ENCODE results near the gene MAT2A.

The MAT2A gene

GRCh38 chr2:85538507-85539360, at the start of gene MAT2A:
MAT2A (plus strand) TSS chr2:85539168; CDS start chr2:85539288, 120 bp downstream.
- Histone ChIP-seq H3K4me3 (ENCODE audit: low read depth in 1 of 2, low read length in 2 of 2) (peak within 1 kb of the TSS; percentile 76 to 97), H3K36me3 (ENCODE audit: insufficient read depth, low read length) (peaks cover 33% of the 10 kb centered on the region), H3K27me3 (ENCODE audit: control insufficient read depth in 1 of 2, insufficient read depth in 2 of 2, low read length in 2 of 2) (no peaks in the 10 kb centered on the region), H3K27ac (ENCODE audit: low read depth, low read length) (peak within 1 kb of the TSS; percentile 96), H3K9ac (ENCODE audit: low read length) (peak within 1 kb of the TSS; percentile 81), H3K4me1 (ENCODE audit: insufficient read depth, low read length) (peaks cover 44% of the 10 kb centered on the region), H3K9me3 (ENCODE audit: low read length) (no peaks in the 10 kb centered on the region)

GRCh38 chr2:85490861-85491755, 47.9 kb upstream of the MAT2A start:
- H3K9me3 ChIP-seq (ENCODE audit: low read length): no peaks in the 10 kb centered on the region
- no peaks in the 10 kb centered on the region for H3K27me3 ChIP-seq (ENCODE audit: control insufficient read depth in 1 of 2, insufficient read depth in 2 of 2, low read length in 2 of 2)
- H3K4me1 ChIP-seq (ENCODE audit: insufficient read depth, low read length): no peaks in the 10 kb centered on the region
- H3K9ac ChIP-seq (ENCODE audit: low read length): no peak overlapping the region
- no peaks in the 10 kb centered on the region for H3K36me3 ChIP-seq (ENCODE audit: insufficient read depth, low read length)
- H3K4me3 ChIP-seq (ENCODE audit: low read depth in 1 of 2, low read length in 2 of 2): no peak overlapping the region
- H3K27ac ChIP-seq (ENCODE audit: low read depth, low read length): no peak overlapping the region

- H3K4me3 ChIP-seq (ENCODE audit: low read depth in 1 of 2, low read length in 2 of 2): no peak overlapping the region
- H3K9me3 ChIP-seq (ENCODE audit: low read length): no peaks in the 10 kb centered on the region
- H3K27ac ChIP-seq (ENCODE audit: low read depth, low read length): no peak overlapping the region
- H3K36me3 ChIP-seq (ENCODE audit: insufficient read depth, low read length): no peaks in the 10 kb centered on the region
- H3K9ac ChIP-seq (ENCODE audit: low read length): no peak overlapping the region
- no peaks in the 10 kb centered on the region for H3K27me3 ChIP-seq (ENCODE audit: control insufficient read depth in 1 of 2, insufficient read depth in 2 of 2, low read length in 2 of 2)
- H3K4me1 ChIP-seq (ENCODE audit: insufficient read depth, low read length): no peaks in the 10 kb centered on the region
These were observed 42.5 kb upstream of the MAT2A start for GRCh38 chr2:85496436-85496835.

GRCh38 chr2:85497944-85498630, 40.9 kb upstream of the MAT2A start:
- no peak overlapping the region for H3K27ac ChIP-seq (ENCODE audit: low read depth, low read length)

GRCh38 chr2:85501248-85501647, 37.7 kb upstream of the MAT2A start:
- H3K9ac ChIP-seq (ENCODE audit: low read length): no peak overlapping the region
- no peaks in the 10 kb centered on the region for H3K4me1 ChIP-seq (ENCODE audit: insufficient read depth, low read length)
- H3K27me3 ChIP-seq (ENCODE audit: control insufficient read depth in 1 of 2, insufficient read depth in 2 of 2, low read length in 2 of 2): no peaks in the 10 kb centered on the region
- H3K9me3 ChIP-seq (ENCODE audit: low read length): no peaks in the 10 kb centered on the region
- no peak overlapping the region for H3K27ac ChIP-seq (ENCODE audit: low read depth, low read length)
- no peaks in the 10 kb centered on the region for H3K36me3 ChIP-seq (ENCODE audit: insufficient read depth, low read length)
- no peak overlapping the region for H3K4me3 ChIP-seq (ENCODE audit: low read depth in 1 of 2, low read length in 2 of 2)

More at GRCh38 chr2:85497944-85498630, 40.9 kb upstream of the MAT2A start:
- Histone ChIP-seq H3K4me1 (ENCODE audit: insufficient read depth, low read length) (no peaks in the 10 kb centered on the region), H3K27me3 (ENCODE audit: control insufficient read depth in 1 of 2, insufficient read depth in 2 of 2, low read length in 2 of 2) (no peaks in the 10 kb centered on the region), H3K9me3 (ENCODE audit: low read length) (no peaks in the 10 kb centered on the region), H3K9ac (ENCODE audit: low read length) (no peak overlapping the region), H3K36me3 (ENCODE audit: insufficient read depth, low read length) (no peaks in the 10 kb centered on the region), H3K4me3 (ENCODE audit: low read depth in 1 of 2, low read length in 2 of 2) (no peak overlapping the region)

- Histone ChIP-seq H3K9me3 (ENCODE audit: low read length) (no peaks in the 10 kb centered on the region), H3K27ac (ENCODE audit: low read depth, low read length) (no peak overlapping the region), H3K36me3 (ENCODE audit: insufficient read depth, low read length) (no peaks in the 10 kb centered on the region), H3K27me3 (ENCODE audit: control insufficient read depth in 1 of 2, insufficient read depth in 2 of 2, low read length in 2 of 2) (no peaks in the 10 kb centered on the region), H3K4me1 (ENCODE audit: insufficient read depth, low read length) (no peaks in the 10 kb centered on the region), H3K4me3 (ENCODE audit: low read depth in 1 of 2, low read length in 2 of 2) (no peak overlapping the region), H3K9ac (ENCODE audit: low read length) (no peak overlapping the region)
These were observed 36.2 kb upstream of the MAT2A start for GRCh38 chr2:85502720-85503119.

- H3K27me3 ChIP-seq (ENCODE audit: control insufficient read depth in 1 of 2, insufficient read depth in 2 of 2, low read length in 2 of 2): no peaks in the 10 kb centered on the region
- no peaks in the 10 kb centered on the region for H3K36me3 ChIP-seq (ENCODE audit: insufficient read depth, low read length)
- no peaks in the 10 kb centered on the region for H3K9me3 ChIP-seq (ENCODE audit: low read length)
- no peaks in the 10 kb centered on the region for H3K4me1 ChIP-seq (ENCODE audit: insufficient read depth, low read length)
- no peak overlapping the region for H3K9ac ChIP-seq (ENCODE audit: low read length)
- no peak overlapping the region for H3K27ac ChIP-seq (ENCODE audit: low read depth, low read length)
- no peak overlapping the region for H3K4me3 ChIP-seq (ENCODE audit: low read depth in 1 of 2, low read length in 2 of 2)
These were observed 35.7 kb upstream of the MAT2A start for GRCh38 chr2:85503168-85503850.

- no peaks in the 10 kb centered on the region for H3K36me3 ChIP-seq (ENCODE audit: insufficient read depth, low read length)
- no peak overlapping the region for H3K4me3 ChIP-seq (ENCODE audit: low read depth in 1 of 2, low read length in 2 of 2)
- no peak overlapping the region for H3K27ac ChIP-seq (ENCODE audit: low read depth, low read length)
- no peak overlapping the region for H3K9ac ChIP-seq (ENCODE audit: low read length)
- no peaks in the 10 kb centered on the region for H3K4me1 ChIP-seq (ENCODE audit: insufficient read depth, low read length)
- no peaks in the 10 kb centered on the region for H3K27me3 ChIP-seq (ENCODE audit: control insufficient read depth in 1 of 2, insufficient read depth in 2 of 2, low read length in 2 of 2)
- no peaks in the 10 kb centered on the region for H3K9me3 ChIP-seq (ENCODE audit: low read length)
These were observed 34.9 kb upstream of the MAT2A start for GRCh38 chr2:85503851-85504777.

GRCh38 chr2:85504778-85505261, 34.1 kb upstream of the MAT2A start:
- H3K4me1 ChIP-seq (ENCODE audit: insufficient read depth, low read length): no peaks in the 10 kb centered on the region

More at GRCh38 chr2:85504778-85505261, 34.1 kb upstream of the MAT2A start:
- Histone ChIP-seq H3K36me3 (ENCODE audit: insufficient read depth, low read length) (no peaks in the 10 kb centered on the region), H3K27ac (ENCODE audit: low read depth, low read length) (no peak overlapping the region), H3K4me3 (ENCODE audit: low read depth in 1 of 2, low read length in 2 of 2) (no peak overlapping the region), H3K9me3 (ENCODE audit: low read length) (no peaks in the 10 kb centered on the region), H3K27me3 (ENCODE audit: control insufficient read depth in 1 of 2, insufficient read depth in 2 of 2, low read length in 2 of 2) (no peaks in the 10 kb centered on the region), H3K9ac (ENCODE audit: low read length) (no peak overlapping the region)

Measured in muscle layer of colon (tissue), 2 donors.